Ectodermal cell (in vitro differentiated cells): ENCODE results near the gene WDR83.
"Not testable (repeated sequence)": the region's sequence is repeated elsewhere in the genome, so short reads cannot be mapped to it uniquely, and the experiment has no call there.

Source experiments
- H3K27ac ChIP-seq: 2 replicates; pipeline ENCODE4 v1.7.0; 2013; ENCODE audit warnings: mild to moderate bottlenecking, low read depth, low read length; ENCODE audit not compliant: insufficient read depth, poor library complexity, severe bottlenecking
- H3K27me3 ChIP-seq: 2 replicates; pipeline ENCODE4 v1.7.0; 2013; ENCODE audit warnings: mild to moderate bottlenecking, low read length; ENCODE audit not compliant: insufficient read depth, control insufficient read depth, poor library complexity, severe bottlenecking
- H3K36me3 ChIP-seq: one replicate; pipeline ENCODE4 v1.7.0; 2013; ENCODE audit warnings: low read length; ENCODE audit not compliant: control insufficient read depth, insufficient read depth
- H3K4me1 ChIP-seq: one replicate; pipeline ENCODE4 v1.7.0; 2013; ENCODE audit warnings: low read length; ENCODE audit not compliant: control insufficient read depth, insufficient read depth
- H3K4me3 ChIP-seq: 2 replicates; pipeline ENCODE4 v1.7.0; 2013; ENCODE audit warnings: low read depth, low read length, control low read depth; ENCODE audit not compliant: insufficient read depth
- H3K9me3 ChIP-seq: 2 replicates; pipeline ENCODE4 v1.7.0; 2013; ENCODE audit warnings: mild to moderate bottlenecking, low read length, moderate library complexity; ENCODE audit not compliant: control insufficient read depth
- WGBS, 2 experiments: methylation state at CpG; one replicate each; pipeline ENCODE4 v1.1.7; 2013; ENCODE audit warnings: missing lambda C conversion rate in 2 of 2; 5-methylcytosine and 5-hydroxymethylcytosine counted together

WDR83 gene

GRCh38 chr19:12696366-12697335, 30.0 kb downstream of the WDR83 start, which contains the start of gene FBXW9:
Gene FBXW9, minus strand, starts transcription at chr19:12696631. Its CDS starts 50 bp downstream, at chr19:12696581.
- H3K4me1 ChIP-seq = no peaks in the 10 kb centered on the region
- peak within 1 kb of the TSS; percentile 91 for H3K27ac ChIP-seq
- 11% methylated on average over 59 of the region's 59 CpGs for WGBS, 2 experiments
- H3K36me3 ChIP-seq = peaks cover 18% of the 10 kb centered on the region
- H3K9me3 ChIP-seq = no peaks in the 10 kb centered on the region
- H3K4me3 ChIP-seq = peak within 1 kb of the TSS; percentile 81
- no peaks in the 10 kb centered on the region for H3K27me3 ChIP-seq

GRCh38 chr19:12697425-12697824, 30.8 kb downstream of the WDR83 start:
- H3K27ac ChIP-seq, H3K27me3 ChIP-seq, H3K4me3 ChIP-seq, H3K4me1 ChIP-seq, H3K9me3 ChIP-seq: not testable (repeated sequence)
- 94 to 95% methylated on average over 22 of the region's 22 CpGs for WGBS, 2 experiments
- H3K36me3 ChIP-seq = peaks cover 26% of the 10 kb centered on the region

GRCh38 chr19:12698138-12698537, 31.5 kb downstream of the WDR83 start:
- no peaks in the 10 kb centered on the region for H3K27me3 ChIP-seq

GRCh38 chr19:12701596-12702282, 35.1 kb downstream of the WDR83 start:
- Histone ChIP-seq H3K27ac (no peak overlapping the region), H3K27me3 (no peaks in the 10 kb centered on the region), H3K36me3 (peaks cover 53% of the 10 kb centered on the region), H3K4me3 (no peak overlapping the region), H3K9me3 (no peaks in the 10 kb centered on the region), H3K4me1 (no peaks in the 10 kb centered on the region)
- WGBS, 2 experiments = 96% methylated on average over 33 of the region's 33 CpGs

More at GRCh38 chr19:12698138-12698537, 31.5 kb downstream of the WDR83 start:
- 92 to 95% methylated on average over 6 of the region's 6 CpGs for WGBS, 2 experiments
- Histone ChIP-seq H3K9me3 (no peaks in the 10 kb centered on the region), H3K4me3 (no peak overlapping the region), H3K4me1 (no peaks in the 10 kb centered on the region), H3K36me3 (peaks cover 32% of the 10 kb centered on the region), H3K27ac (no peak overlapping the region)

GRCh38 chr19:12703046-12703445, 36.4 kb downstream of the WDR83 start:
- H3K4me1 ChIP-seq = no peaks in the 10 kb centered on the region
- no peaks in the 10 kb centered on the region for H3K27me3 ChIP-seq
- no peaks in the 10 kb centered on the region for H3K9me3 ChIP-seq
- peak overlapping the region; percentile 92 for H3K27ac ChIP-seq
- 47 to 48% methylated on average over 9 of the region's 9 CpGs for WGBS, 2 experiments
- no peak overlapping the region for H3K4me3 ChIP-seq
- peaks cover 53% of the 10 kb centered on the region for H3K36me3 ChIP-seq

- no peaks in the 10 kb centered on the region for H3K9me3 ChIP-seq
- H3K27ac ChIP-seq = no peak overlapping the region
- no peaks in the 10 kb centered on the region for H3K4me1 ChIP-seq
- 95 to 98% methylated on average over 13 of the region's 13 CpGs for WGBS, 2 experiments
- no peaks in the 10 kb centered on the region for H3K27me3 ChIP-seq
- no peak overlapping the region for H3K4me3 ChIP-seq
- peaks cover 68% of the 10 kb centered on the region for H3K36me3 ChIP-seq
Observed at GRCh38 chr19:12705169-12705568, 38.6 kb downstream of the WDR83 start.

- no peaks in the 10 kb centered on the region for H3K27me3 ChIP-seq
- peaks cover 69% of the 10 kb centered on the region for H3K36me3 ChIP-seq
- H3K27ac ChIP-seq = no peak overlapping the region
- WGBS, 2 experiments = 97% methylated on average over 29 of the region's 29 CpGs
- no peak overlapping the region for H3K4me3 ChIP-seq
- H3K4me1 ChIP-seq = no peaks in the 10 kb centered on the region
- no peaks in the 10 kb centered on the region for H3K9me3 ChIP-seq
Observed at GRCh38 chr19:12705654-12706331, 39.2 kb downstream of the WDR83 start.

GRCh38 chr19:12706332-12706718, 39.7 kb downstream of the WDR83 start:
- WGBS, 2 experiments = 97 to 98% methylated on average over 13 of the region's 13 CpGs

GRCh38 chr19:12708641-12709040, 42.0 kb downstream of the WDR83 start:
- no peak overlapping the region for H3K27ac ChIP-seq
- no peaks in the 10 kb centered on the region for H3K9me3 ChIP-seq
- no peak overlapping the region for H3K4me3 ChIP-seq
- no peaks in the 10 kb centered on the region for H3K27me3 ChIP-seq
- 94% methylated on average over 8 of the region's 8 CpGs for WGBS, 2 experiments
- H3K36me3 ChIP-seq = peaks cover 63% of the 10 kb centered on the region
- H3K4me1 ChIP-seq = no peaks in the 10 kb centered on the region

More at GRCh38 chr19:12706332-12706718, 39.7 kb downstream of the WDR83 start:
- Histone ChIP-seq H3K36me3 (peaks cover 67% of the 10 kb centered on the region), H3K9me3 (no peaks in the 10 kb centered on the region), H3K27me3 (no peaks in the 10 kb centered on the region), H3K4me1 (no peaks in the 10 kb centered on the region), H3K27ac (no peak overlapping the region), H3K4me3 (no peak overlapping the region)

GRCh38 chr19:12711187-12711586, 44.6 kb downstream of the WDR83 start:
- Histone ChIP-seq H3K9me3 (no peaks in the 10 kb centered on the region), H3K27me3 (no peaks in the 10 kb centered on the region), H3K4me3 (no peak overlapping the region), H3K27ac (no peak overlapping the region), H3K4me1 (no peaks in the 10 kb centered on the region), H3K36me3 (peaks cover 66% of the 10 kb centered on the region)
- WGBS, 2 experiments = 96 to 97% methylated on average over 17 of the region's 17 CpGs
